ENCODE data around the gene RANGRF.

RANGRF gene

GRCh38 chr17:8274816-8275215 is 13.7 kb upstream of the RANGRF start:
- no peak for DNase-seq (ENCODE audit: low spot score)

- DNase-seq (ENCODE audit: low spot score): no peak
Observed at GRCh38 chr17:8275421-8276290, 12.8 kb upstream of the RANGRF start.

- no peak for DNase-seq (ENCODE audit: low spot score)
Observed at GRCh38 chr17:8277317-8277716, 11.2 kb upstream of the RANGRF start.

- DNase-seq (ENCODE audit: low spot score): no peak
Observed at GRCh38 chr17:8282345-8282744, 6.1 kb upstream of the RANGRF start.

GRCh38 chr17:8283356-8283755 is 5.1 kb upstream of the RANGRF start:
- DNase-seq (ENCODE audit: low spot score): no peak

- no peak for DNase-seq (ENCODE audit: low spot score)
Observed at GRCh38 chr17:8284126-8284525, 4.3 kb upstream of the RANGRF start.

GRCh38 chr17:8285270-8286181 is 2.9 kb upstream of the RANGRF start:
- no peak for DNase-seq (ENCODE audit: low spot score)

GRCh38 chr17:8287651-8288335 is 677 bp upstream of the RANGRF start:
- DNase-seq (ENCODE audit: low spot score): no peak

GRCh38 chr17:8289103-8289397 is 580 bp downstream of the RANGRF start:
- no peak for DNase-seq (ENCODE audit: low spot score)

- no peak for DNase-seq (ENCODE audit: low spot score)
Observed at GRCh38 chr17:8290043-8290442, 1.6 kb downstream of the RANGRF start.

GRCh38 chr17:8292639-8293395 is 4.3 kb downstream of the RANGRF start:
- DNase-seq (ENCODE audit: low spot score): no peak

- DNase-seq (ENCODE audit: low spot score): no peak
Observed at GRCh38 chr17:8294361-8294760, 5.9 kb downstream of the RANGRF start.

GRCh38 chr17:8294814-8295316 is 6.4 kb downstream of the RANGRF start:
- DNase-seq (ENCODE audit: low spot score): no peak

- no peak for DNase-seq (ENCODE audit: low spot score)
Observed at GRCh38 chr17:8300226-8300625, 11.8 kb downstream of the RANGRF start.

- DNase-seq (ENCODE audit: low spot score): peak; percentile 82
Observed at GRCh38 chr17:8300627-8301242, 12.3 kb downstream of the RANGRF start.

- DNase-seq (ENCODE audit: low spot score): no peak
Observed at GRCh38 chr17:8310601-8311123, 22.2 kb downstream of the RANGRF start.

- DNase-seq (ENCODE audit: low spot score): no peak
Observed at GRCh38 chr17:8311131-8311790, 22.8 kb downstream of the RANGRF start.

- DNase-seq (ENCODE audit: low spot score): no peak
Observed at GRCh38 chr17:8312251-8312650, 23.8 kb downstream of the RANGRF start.

GRCh38 chr17:8312726-8313600 is 24.5 kb downstream of the RANGRF start:
- DNase-seq (ENCODE audit: low spot score): no peak
